GM21529 (cell line): ENCODE results near the gene ZNF892.
"Not testable (repeated sequence)": the region's sequence is repeated elsewhere in the genome, so short reads cannot be mapped to it uniquely, and the experiment has no call there.

Experiments
- ATAC-seq: cut with Tn5 transposase; IDR thresholded peaks from one replicate; pipeline ENCODE4 v1.9.1; 2021; ENCODE audit not compliant: unreplicated experiment

Gene ZNF892

DNA sequence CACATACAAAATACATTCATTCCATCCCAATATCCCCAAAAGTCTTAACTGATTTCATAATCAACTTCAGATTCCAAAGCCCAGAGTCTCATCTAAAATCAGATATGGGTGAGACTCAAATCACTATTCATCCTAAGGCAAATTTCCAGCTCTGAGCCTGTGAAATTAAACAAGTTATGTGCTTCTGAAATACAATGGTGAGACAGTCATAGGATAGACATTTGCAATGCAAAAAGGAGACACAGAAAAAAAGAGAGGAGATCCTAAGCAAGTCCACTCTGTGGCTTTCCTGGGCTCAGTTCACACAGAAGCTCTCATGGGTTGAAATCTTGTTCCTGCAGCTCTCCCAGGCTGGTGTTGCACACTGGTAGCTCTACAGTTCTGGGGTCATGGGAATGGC, 18.3 kb downstream of the ZNF892 start:
- no peak for ATAC-seq

GRCh38 chr2:95231723-95232122, 24.4 kb downstream of the ZNF892 start:
- no peak for ATAC-seq

GRCh38 chr2:95232232-95232631, 24.9 kb downstream of the ZNF892 start:
- ATAC-seq = no peak

DNA sequence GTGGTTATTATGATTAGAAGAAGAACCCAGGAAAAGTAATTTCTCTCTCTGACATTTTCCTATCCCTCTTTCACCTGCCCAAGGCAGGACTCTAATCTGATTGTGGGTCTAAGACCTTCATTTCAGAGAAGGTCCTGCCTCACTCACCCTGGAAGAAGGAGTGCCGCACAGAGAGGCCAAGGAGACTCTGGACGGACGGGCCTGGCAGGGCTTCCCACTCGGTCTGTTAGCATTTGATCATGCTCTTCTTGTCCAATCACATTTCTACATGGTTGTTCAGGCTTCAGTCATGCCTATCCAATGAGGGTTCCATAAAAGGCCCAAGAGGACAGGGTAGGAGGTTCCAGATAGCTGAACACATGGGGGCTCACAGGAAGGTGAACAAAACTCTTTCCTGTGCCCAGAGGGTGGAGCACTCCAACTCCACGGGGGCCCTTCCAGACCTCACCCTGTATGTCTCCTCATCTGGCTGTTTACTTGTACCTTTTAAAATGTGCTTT, 27.0 kb downstream of the ZNF892 start:
- no peak for ATAC-seq

DNA sequence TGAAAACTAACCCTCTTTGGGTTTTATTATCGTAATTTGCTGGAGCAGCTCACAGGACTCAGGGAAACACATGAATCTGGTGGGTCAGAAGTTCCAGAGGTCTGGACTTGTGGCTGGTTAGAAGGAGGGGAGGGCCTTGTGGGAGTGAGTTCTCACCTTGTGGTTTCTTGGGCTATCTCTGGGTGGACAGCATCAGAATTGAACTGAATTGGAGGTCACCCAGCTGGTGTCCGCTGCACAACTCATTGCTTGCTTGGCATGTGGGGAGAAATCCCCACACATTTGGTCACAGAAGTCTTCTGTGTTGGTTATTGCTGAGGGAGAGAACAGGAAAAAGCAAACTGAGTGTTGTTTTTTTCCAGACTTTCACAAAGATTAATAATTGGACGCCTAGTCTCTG, 27.5 kb downstream of the ZNF892 start:
- no peak for ATAC-seq

- no peak for ATAC-seq
These were observed 30.8 kb downstream of the ZNF892 start for GRCh38 chr2:95238131-95238530.

GRCh38 chr2:95240091-95240490, 32.8 kb downstream of the ZNF892 start:
- ATAC-seq = no peak

GRCh38 chr2:95240556-95240955, 33.2 kb downstream of the ZNF892 start:
- no peak for ATAC-seq

DNA sequence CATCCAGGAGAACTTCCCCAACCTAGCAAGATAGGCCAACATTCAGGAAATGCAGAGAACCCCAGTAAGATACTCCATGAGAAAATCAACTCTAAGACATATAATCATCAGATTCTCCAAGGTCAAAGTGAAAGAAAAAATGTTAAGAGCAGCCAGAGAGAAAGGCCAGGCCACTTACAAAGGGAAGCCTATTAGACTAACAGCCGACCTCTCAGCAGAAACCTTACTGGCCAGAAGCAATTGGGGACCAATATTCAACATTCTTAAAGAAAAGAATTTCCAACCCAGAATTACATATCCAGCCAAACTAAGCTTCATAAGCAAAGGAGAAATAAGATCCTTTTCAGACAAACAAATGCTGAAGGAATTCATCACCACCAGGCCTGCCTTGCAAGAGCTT, 34.8 kb downstream of the ZNF892 start:
- not testable (repeated sequence) for ATAC-seq
